ENCODE measurements around the gene GABRG1. TPM values are rescaled to one million over a fixed set of nuclear protein-coding genes. Genes with fewer than 3 reads are reported as not detected.

Gene GABRG1
- not detected for total RNA-seq

GRCh38 chr4:46123913-46124755, at the start of gene GABRG1:
Gene GABRG1 (minus strand): TSS chr4:46124054. CDS start chr4:46123913, 141 bp downstream.
- Histone ChIP-seq H3K36me3 (no peaks in the 10 kb centered on the region), H3K9me3 (no peaks in the 10 kb centered on the region), H3K4me1 (peaks cover 6% of the 10 kb centered on the region), H3K27ac (no peak within 1 kb of the TSS), H3K4me3 (no peak within 1 kb of the TSS), H3K27me3 (no peaks in the 10 kb centered on the region)
- no peak for TF ChIP-seq POLR2A (IDR thresholded peaks at IDR 0.05)
- no peak for TF ChIP-seq EP300 (IDR thresholded peaks at IDR 0.05)
- TF ChIP-seq CTCF (IDR thresholded peaks at IDR 0.05), result no peak
- no peak for TF ChIP-seq POLR2AphosphoS5 (IDR thresholded peaks at IDR 0.05)
- 13% methylated on average over 23 of the region's 23 CpGs for WGBS
- DNase-seq (ENCODE audit: low spot score in 2 of 2), result no peak

GRCh38 chr4:46146993-46147392, 23.1 kb upstream of the GABRG1 start:
- DNase-seq (ENCODE audit: low spot score in 2 of 2), result no peak
- Histone ChIP-seq H3K4me1 (no peaks in the 10 kb centered on the region), H3K36me3 (no peaks in the 10 kb centered on the region), H3K27me3 (no peaks in the 10 kb centered on the region), H3K9me3 (peaks cover 10% of the 10 kb centered on the region), H3K4me3 (no peak overlapping the region), H3K27ac (no peak overlapping the region)
- TF ChIP-seq EP300 (IDR thresholded peaks at IDR 0.05) (no peak), POLR2A (IDR thresholded peaks at IDR 0.05) (no peak), CTCF (IDR thresholded peaks at IDR 0.05) (no peak), POLR2AphosphoS5 (IDR thresholded peaks at IDR 0.05) (no peak)
- 61% methylated on average over 4 of the region's 4 CpGs for WGBS

GRCh38 chr4:46131498-46132057, 7.7 kb upstream of the GABRG1 start:
- Histone ChIP-seq H3K4me1 (no peaks in the 10 kb centered on the region), H3K9me3 (no peaks in the 10 kb centered on the region), H3K4me3 (no peak overlapping the region), H3K27ac (no peak overlapping the region), H3K36me3 (no peaks in the 10 kb centered on the region), H3K27me3 (no peaks in the 10 kb centered on the region)
- 35% methylated on average over 2 of the region's 2 CpGs for WGBS
- TF ChIP-seq EP300 (IDR thresholded peaks at IDR 0.05) (no peak), CTCF (IDR thresholded peaks at IDR 0.05) (no peak), POLR2A (IDR thresholded peaks at IDR 0.05) (no peak), POLR2AphosphoS5 (IDR thresholded peaks at IDR 0.05) (no peak)
- DNase-seq (ENCODE audit: low spot score in 2 of 2), result no peak

- 30% methylated on average over 14 of the region's 14 CpGs for WGBS
- no peaks in the 10 kb centered on the region for H3K9me3 ChIP-seq
- no peaks in the 10 kb centered on the region for H3K36me3 ChIP-seq
- no peak overlapping the region for H3K4me3 ChIP-seq
- peaks cover 6% of the 10 kb centered on the region for H3K4me1 ChIP-seq
- H3K27me3 ChIP-seq, result no peaks in the 10 kb centered on the region
- no peak for DNase-seq (ENCODE audit: low spot score in 2 of 2)
- H3K27ac ChIP-seq, result no peak overlapping the region
- TF ChIP-seq EP300 (IDR thresholded peaks at IDR 0.05), result no peak
- TF ChIP-seq POLR2A (IDR thresholded peaks at IDR 0.05), result no peak
These were observed 1.0 kb upstream of the GABRG1 start for GRCh38 chr4:46124773-46125413.

GRCh38 chr4:46081674-46082073, 42.2 kb downstream of the GABRG1 start:
- TF ChIP-seq POLR2AphosphoS5 (IDR thresholded peaks at IDR 0.05) (no peak), POLR2A (IDR thresholded peaks at IDR 0.05) (no peak), CTCF (IDR thresholded peaks at IDR 0.05) (no peak)

More at GRCh38 chr4:46081674-46082073, 42.2 kb downstream of the GABRG1 start:
- Histone ChIP-seq H3K27me3 (no peaks in the 10 kb centered on the region), H3K4me1 (no peaks in the 10 kb centered on the region), H3K27ac (no peak overlapping the region), H3K36me3 (no peaks in the 10 kb centered on the region), H3K4me3 (no peak overlapping the region), H3K9me3 (no peaks in the 10 kb centered on the region)
- WGBS, result 80% methylated on average over 5 of the region's 5 CpGs
- no peak for DNase-seq (ENCODE audit: low spot score in 2 of 2)
